GM19099 (cell line): ENCODE data around the gene MYO1G.
A peak's percentile ranks its signal among the peaks of the same experiment; 100 is the strongest.

ENCODE experiments used
- POLR2A ChIP-seq: IDR thresholded peaks from 3 replicates; pipeline ENCODE4 v1.6.1; 2011; ENCODE audit warnings: low read depth; ENCODE audit not compliant: insufficient read length; ENCODE audit errors: extremely low read depth

Gene MYO1G

GRCh38 chr7:44976746-44977196, 2.0 kb downstream of the MYO1G start:
- TF ChIP-seq POLR2A, result no peak

- TF ChIP-seq POLR2A, result no peak
Observed at GRCh38 chr7:44976040-44976745, 2.6 kb downstream of the MYO1G start.

DNA sequence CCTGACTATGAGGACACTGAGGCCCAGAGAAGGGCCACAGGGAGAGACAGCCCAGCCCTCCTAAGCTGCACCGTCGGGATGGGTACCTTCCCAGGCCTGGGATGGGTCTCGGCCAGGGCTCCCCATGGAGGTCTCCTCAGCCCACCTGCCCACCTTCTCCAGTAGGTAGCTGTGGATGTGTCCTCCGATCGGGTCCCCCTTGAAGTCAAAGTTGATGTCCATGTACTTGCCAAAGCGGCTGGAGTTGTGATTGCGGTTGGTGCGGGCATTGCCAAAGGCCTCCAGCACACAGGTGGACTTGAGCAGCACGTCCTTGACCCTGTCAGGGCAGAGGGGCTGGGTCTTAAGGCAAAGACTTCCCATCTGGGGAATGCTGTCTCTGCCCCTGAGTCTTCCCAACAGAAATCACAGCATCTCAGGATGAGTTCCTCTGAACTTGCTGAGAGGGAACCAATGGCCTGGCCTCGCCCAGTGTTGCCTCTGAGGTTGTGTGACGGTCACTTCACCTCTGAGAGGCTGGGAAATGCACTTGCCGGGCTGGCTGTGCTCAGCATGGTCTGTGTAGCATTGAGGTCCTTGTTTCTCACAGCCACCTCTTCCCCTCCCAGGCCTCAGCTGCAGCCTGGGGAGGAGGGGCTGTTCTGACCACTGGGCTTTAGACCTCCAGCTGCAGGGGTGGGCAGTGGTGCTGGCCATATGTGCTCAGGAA, 3.3 kb downstream of the MYO1G start:
- TF ChIP-seq POLR2A, result no peak

DNA sequence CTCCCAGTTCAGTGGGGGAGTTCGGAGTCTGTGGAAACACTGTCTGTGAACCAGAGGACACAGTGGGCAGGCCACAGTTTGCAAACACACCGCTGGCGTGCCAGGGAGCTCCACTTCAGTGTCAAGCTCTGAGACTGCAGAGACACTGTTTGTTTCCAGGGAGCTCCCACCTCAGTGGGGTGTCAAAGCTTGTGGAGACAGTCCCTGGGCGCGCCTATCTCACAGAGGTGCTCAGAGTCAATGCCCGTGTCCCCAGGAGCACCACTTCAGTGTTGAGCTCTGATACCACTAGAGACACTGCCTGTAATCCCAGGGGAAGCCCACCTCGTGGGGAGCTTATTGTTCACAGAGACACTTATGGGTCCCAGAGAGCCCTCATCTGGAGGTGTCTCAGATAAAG, 4.3 kb downstream of the MYO1G start:
- no peak for TF ChIP-seq POLR2A

GRCh38 chr7:44973610-44974401, 5.0 kb downstream of the MYO1G start:
- no peak for TF ChIP-seq POLR2A

DNA sequence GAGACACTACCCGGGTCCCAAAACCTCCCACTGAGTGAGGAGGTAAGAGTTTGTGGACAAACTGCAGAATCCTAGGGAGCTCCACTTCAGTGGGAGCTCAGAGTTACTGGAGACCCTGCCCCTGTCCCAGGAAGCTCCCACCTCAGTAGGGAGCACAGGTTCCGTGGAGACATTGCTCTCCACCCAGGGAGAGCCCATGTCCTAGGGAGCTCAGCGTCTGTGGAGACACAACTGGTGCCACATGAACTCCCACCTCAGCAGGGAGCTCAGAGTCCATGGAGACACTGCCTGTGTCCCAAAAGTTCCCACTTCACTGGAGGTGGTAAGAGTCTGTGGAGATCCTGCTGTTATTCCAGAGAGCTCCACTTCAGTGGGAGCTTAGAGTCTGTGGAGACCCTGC, 6.3 kb downstream of the MYO1G start:
- peak; percentile 1 for TF ChIP-seq POLR2A

GRCh38 chr7:44971902-44972441, 6.8 kb downstream of the MYO1G start:
- peak; percentile 4 for TF ChIP-seq POLR2A

DNA sequence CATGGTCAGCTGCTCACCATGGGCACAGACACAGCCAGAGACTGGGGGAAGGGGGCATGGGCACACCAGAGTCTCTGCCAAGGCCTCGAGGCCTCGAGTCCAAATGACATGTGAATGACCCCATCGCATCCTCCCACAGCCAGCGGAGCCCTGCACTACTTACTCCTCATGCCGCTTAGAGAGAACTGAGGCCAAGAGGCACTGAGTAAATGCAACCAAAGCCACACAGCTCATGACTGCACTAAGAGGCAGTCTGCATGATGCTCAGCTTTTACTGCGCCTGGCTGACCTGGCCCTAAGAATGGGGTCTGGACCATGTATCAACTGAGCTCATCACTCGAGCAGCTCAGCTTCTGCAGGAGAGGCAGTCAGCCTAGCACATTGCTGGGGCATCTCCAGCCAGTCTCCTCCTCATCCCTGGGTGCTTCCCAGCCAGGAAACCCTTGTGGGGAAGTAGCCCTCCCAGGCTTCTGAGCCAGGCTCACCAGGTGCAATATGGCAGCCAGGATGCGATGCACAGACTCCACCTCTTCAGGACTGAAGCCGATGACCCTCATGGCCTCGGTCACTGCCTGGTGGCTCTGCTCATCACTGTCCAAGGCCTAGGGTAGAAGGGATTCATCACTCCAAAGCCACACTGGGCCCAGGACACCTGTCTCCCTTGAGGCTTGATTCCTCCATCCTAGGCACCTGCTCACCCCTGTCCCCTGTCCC, 7.5 kb downstream of the MYO1G start:
- TF ChIP-seq POLR2A, result peak; percentile 9

DNA sequence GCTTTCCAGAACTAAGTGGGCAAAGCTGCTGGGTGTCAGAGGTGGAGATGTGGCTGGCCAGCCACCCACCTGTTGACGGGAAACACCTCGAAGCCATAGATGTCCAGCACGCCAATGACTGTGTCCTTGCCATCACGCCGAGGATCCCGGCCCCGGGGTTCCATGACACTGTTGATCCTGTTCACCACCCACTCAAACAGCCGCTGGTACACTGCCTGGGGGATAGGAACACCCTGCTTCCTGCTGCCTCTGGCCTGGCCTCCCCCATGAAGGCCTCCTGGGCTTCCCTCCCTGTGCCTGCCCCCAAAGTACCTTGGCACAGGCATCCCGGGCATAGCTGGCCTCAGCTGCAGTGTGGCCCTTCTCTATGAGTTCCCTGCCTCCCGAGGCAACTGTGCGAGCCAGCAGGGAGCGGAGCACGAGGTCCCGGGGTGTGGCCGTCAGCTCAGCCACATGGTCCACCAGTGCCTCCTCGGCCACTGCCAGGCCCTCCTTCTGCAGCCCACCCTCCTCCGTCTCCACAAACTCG, 8.2 kb downstream of the MYO1G start:
- no peak for TF ChIP-seq POLR2A

DNA sequence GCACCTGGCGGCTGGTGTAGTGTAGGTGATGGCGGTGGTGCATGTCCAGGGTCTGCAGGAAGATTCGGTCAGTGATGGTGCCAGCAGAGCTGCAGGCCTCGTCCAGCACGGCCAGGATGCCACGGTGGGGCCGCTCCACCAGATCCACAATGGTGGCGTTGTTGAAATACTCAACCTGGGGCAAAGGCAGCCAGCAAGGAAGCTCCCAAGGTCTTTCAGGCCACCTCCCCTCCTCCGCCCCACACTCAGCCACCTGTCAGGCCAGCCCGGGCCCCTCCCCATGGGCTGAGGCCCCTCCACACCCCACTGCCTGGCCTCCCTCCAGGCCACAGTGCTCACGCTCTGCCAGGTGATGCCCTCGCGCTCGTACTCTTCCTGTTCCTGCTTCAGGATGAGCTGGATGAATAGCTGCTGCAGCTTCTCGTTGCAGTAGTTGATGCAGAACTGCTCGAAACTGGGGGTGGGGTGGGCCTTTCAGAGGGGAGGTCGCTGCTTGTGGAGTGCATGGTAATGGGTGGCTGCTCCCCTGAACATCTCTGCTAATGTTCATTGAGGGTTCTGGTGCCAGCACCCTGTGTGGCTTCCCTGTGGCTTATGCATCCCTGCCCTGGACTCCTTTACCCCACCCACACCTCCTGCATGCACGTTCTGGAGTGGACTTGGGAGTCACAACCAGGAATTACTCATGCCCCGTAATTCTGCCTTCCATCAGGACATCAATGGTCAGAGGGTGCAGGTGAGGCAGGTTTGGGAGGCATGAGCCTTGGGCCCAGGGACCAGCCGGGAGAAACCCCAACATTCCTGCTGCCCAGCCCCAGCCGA, 8.9 kb downstream of the MYO1G start:
- TF ChIP-seq POLR2A, result no peak

GRCh38 chr7:44969049-44969700, 9.6 kb downstream of the MYO1G start:
- no peak for TF ChIP-seq POLR2A

- TF ChIP-seq POLR2A, result peak; percentile 5
Observed at GRCh38 chr7:44967571-44968446, 11.0 kb downstream of the MYO1G start.

- no peak for TF ChIP-seq POLR2A
Observed at GRCh38 chr7:44966731-44967538, 11.9 kb downstream of the MYO1G start.
